HG03521 (cell line): ENCODE results near the gene MVB12A.

ENCODE experiments used
- ATAC-seq: cut with Tn5 transposase; IDR thresholded peaks from one replicate; pipeline ENCODE4 v1.9.1; 2021; ENCODE audit warnings: mild to moderate bottlenecking, moderate library complexity; ENCODE audit not compliant: unreplicated experiment

Gene MVB12A

DNA sequence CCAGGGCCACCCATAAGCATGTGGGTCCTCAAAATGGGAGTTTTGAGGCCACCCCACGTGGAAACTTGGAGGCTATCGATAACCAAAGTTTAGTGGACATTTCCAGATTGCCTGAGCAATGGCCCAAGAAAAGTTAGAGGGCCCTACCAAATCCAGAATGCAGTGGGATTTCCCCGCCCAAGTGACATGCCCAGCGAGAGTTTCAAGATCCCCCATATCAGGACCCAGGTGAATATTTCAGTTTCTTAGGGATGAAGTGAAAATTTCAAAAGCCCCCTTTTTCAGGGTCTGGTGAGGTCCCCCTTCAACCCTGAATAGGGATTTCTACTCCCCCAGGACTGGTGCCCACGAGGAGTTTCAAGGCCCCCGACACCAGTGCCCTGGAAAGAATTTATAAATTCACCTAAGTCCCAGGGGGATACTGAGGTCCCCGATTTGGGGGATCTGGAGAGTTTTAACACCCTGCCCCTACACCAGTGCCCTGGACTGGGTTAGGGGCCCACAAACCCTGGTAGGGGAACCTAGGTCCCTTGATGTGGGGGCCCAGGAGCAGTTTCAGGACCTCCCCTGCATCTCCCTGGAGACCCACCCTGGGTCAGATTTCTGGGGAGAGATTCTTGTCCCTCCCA, 15.1 kb upstream of the MVB12A start:
- ATAC-seq, result no peak

DNA sequence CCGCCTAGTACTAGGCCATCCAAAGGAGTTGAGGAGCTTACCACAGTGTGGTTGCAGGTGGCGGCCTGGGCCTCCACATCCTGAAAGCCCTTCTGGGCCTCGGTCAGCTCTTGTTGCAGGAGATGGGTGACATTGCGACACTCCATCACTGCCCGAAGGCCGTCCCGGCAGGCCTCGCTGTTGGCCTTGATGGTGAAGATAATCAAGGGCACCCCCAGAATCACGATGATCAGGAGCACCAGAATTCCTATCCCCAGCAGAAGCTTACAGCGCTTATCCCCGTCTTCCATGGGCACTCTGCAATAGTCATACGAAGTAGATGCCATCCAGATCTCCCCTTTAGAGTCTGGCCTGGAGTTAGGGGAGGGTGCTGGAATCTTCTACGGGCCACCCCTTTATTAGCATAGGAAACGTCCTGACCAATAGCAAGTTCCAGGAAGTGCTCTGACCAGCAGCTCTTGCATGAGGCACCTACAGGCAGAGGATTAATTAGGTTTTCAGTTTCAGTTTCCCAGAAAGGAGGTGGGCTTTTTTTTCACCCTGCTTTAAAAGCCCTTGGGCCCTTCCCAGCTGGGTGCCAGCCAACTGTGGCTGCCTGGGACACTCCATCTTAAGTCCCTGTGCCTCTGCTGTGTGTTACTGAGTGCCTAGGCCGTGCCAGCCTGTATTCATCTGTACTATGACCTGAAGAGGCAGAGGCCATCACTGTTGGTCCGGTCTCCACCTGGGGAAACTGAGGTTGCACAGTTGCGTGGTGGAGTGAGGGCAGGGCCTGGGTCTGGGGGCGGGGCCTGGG, 14.4 kb upstream of the MVB12A start, which contains the start of gene BST2:
Gene BST2, minus strand, starts transcription at position 381 of the 796 bp plus-strand sequence. Its CDS starts 55 bp downstream, at position 326.
- peak; percentile 59 for ATAC-seq

GRCh38 chr19:17406046-17406886, 13.6 kb upstream of the MVB12A start:
- no peak for ATAC-seq

GRCh38 chr19:17406887-17407196, 13.0 kb upstream of the MVB12A start:
- ATAC-seq, result no peak

GRCh38 chr19:17409990-17410389, 9.9 kb upstream of the MVB12A start:
- no peak for ATAC-seq

GRCh38 chr19:17411801-17412200, 8.0 kb upstream of the MVB12A start:
- no peak for ATAC-seq

GRCh38 chr19:17414097-17414496, 5.8 kb upstream of the MVB12A start:
- ATAC-seq, result no peak

DNA sequence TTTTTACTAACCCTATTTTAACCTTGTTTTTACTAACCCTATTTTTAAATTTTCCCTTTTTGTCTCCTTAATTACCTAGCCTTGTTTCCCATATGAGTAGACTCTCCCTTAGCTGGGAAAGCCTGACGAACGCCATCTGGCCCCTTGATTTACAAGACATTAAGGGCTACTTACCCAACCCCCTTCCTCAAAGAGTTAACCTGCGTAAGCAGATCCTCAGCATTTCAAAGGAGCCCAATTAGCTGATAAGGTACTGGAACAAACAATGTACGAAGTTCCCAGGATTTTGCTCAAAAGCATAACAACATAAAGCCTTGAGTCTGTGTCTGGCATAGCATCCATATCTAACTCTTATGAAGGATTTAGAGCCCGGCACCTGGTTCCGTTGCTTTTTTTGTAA, 4.7 kb upstream of the MVB12A start:
- no peak for ATAC-seq

DNA sequence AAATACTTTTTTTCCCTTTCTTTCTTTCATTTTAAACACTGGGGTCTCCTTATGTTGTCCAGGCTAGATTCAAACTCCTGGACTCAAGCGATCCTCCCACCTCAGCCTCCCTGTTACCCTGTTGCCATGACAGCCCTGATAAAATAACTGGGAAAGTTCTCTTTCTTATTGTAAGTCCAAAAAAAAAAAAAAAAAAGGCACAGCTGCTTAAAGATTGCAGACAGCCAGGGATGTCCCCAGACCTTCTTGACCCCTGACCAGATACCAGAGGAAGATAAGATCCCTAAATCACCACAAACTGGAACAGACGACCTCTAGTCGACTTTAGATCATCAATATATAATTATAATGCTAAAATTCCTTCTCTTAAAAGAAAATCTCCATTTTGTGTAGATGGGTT, 1.1 kb upstream of the MVB12A start:
- ATAC-seq, result no peak

DNA sequence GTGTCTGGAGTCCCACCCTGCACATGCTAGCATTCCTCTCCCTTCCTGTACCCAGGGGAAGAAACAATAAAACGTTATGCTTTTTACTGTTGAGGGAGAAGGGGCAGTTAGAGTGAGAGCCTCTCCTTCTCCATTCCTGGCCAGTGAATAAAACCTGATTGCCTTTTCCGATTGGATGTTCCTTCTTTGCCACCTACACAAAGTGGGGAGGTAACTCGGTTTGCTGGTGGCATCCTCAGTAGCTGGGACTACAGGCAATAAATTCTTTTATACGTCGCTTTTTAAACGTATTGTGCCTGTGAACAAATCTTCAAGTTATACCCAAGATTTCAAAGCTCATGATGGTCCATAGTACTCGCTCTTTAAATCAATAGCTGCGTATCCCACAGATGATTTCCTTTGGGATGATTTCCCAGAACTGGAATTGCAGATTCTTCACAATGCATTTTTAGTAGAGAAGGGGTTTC, 660 bp upstream of the MVB12A start:
- no peak for ATAC-seq

- no peak for ATAC-seq
Observed at GRCh38 chr19:17420475-17420924, 653 bp downstream of the MVB12A start.

GRCh38 chr19:17421942-17422341, 2.1 kb downstream of the MVB12A start:
- no peak for ATAC-seq

- no peak for ATAC-seq
Observed at GRCh38 chr19:17423429-17424208, 3.8 kb downstream of the MVB12A start.

- no peak for ATAC-seq
Observed at GRCh38 chr19:17424743-17425365, 5.0 kb downstream of the MVB12A start.

GRCh38 chr19:17429641-17430113, 9.8 kb downstream of the MVB12A start:
- ATAC-seq, result no peak

GRCh38 chr19:17431417-17431816, 11.6 kb downstream of the MVB12A start:
- ATAC-seq, result no peak

GRCh38 chr19:17435218-17435617, 15.4 kb downstream of the MVB12A start:
- no peak for ATAC-seq

DNA sequence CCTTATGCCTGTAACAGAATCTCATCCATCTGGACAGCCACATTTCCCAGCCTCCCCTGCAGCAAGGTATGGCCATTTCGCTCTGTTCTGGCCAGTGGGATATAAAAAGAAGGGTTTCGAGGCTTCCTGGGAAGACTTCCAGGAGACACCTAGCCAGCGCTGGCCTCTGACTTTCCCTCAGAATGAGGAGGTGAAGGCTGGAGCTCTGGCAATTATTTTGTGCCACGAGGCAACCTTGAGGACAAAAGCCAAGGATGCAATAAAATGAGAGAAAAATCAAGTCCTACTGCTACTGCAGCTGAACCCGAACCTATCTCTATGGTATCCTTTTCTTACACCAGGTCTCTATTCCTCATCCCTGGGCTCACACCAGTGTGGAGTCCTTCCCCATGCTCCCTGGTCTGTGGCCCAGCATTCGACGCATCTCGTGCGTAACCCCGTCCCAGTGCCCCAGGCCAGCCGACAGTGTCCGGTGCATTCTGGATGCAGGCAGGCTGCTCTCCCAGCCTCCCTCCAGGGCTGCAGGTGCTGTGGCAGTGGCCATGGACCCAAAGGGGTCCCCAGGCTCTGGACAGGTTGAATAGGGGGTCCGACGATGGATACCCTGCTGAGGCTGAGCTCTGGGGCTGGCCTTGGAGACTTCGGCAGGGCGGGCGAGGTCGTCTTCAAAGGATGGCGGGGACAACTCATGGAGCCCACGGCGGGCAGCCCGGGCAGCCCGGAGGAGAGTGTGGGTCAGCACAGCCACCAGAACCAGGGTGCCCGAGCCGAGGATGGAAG, 16.4 kb downstream of the MVB12A start:
- no peak for ATAC-seq

- no peak for ATAC-seq
Observed at GRCh38 chr19:17436874-17437267, 17.0 kb downstream of the MVB12A start.
